Fibroblast of the conjunctiva (primary cell): ENCODE data around the gene SGMS2.
"Not testable (repeated sequence)": the region's sequence is repeated elsewhere in the genome, so short reads cannot be mapped to it uniquely, and the experiment has no call there.

Experiments
- DNase-seq: peaks from one replicate; pipeline ENCODE4 v3.0.0-alpha.2; 2010; ENCODE audit warnings: low read depth

The SGMS2 gene

GRCh38 chr4:107908377-107908776 lies 83.6 kb downstream of the SGMS2 start:
- no peak for DNase-seq

GRCh38 chr4:107913283-107913899 lies 88.7 kb downstream of the SGMS2 start:
- peak; percentile 63 for DNase-seq

- DNase-seq, result no peak
Observed at GRCh38 chr4:107915220-107915619, 90.5 kb downstream of the SGMS2 start.

GRCh38 chr4:107916623-107917022 lies 91.9 kb downstream of the SGMS2 start:
- no peak for DNase-seq

- no peak for DNase-seq
Observed at GRCh38 chr4:107917500-107917899, 92.8 kb downstream of the SGMS2 start.

GRCh38 chr4:107922486-107923473 lies 98.0 kb downstream of the SGMS2 start:
- no peak for DNase-seq

- not testable (repeated sequence) for DNase-seq
Observed at GRCh38 chr4:107925713-107926112, 101.0 kb downstream of the SGMS2 start.

GRCh38 chr4:107926875-107927274 lies 102.1 kb downstream of the SGMS2 start:
- not testable (repeated sequence) for DNase-seq

- DNase-seq, result peak; percentile 44
Observed at GRCh38 chr4:107930821-107931774, 106.4 kb downstream of the SGMS2 start, which contains the start of gene CYP2U1. Gene CYP2U1 (plus strand): TSS chr4:107931549. CDS start chr4:107931644, 95 bp downstream.

GRCh38 chr4:107931775-107932321 lies 107.1 kb downstream of the SGMS2 start:
- no peak for DNase-seq

GRCh38 chr4:107935246-107935645 lies 110.5 kb downstream of the SGMS2 start:
- no peak for DNase-seq

GRCh38 chr4:107937040-107937439 lies 112.3 kb downstream of the SGMS2 start:
- no peak for DNase-seq

- no peak for DNase-seq
Observed at GRCh38 chr4:107939307-107939706, 114.6 kb downstream of the SGMS2 start.

- no peak for DNase-seq
Observed at GRCh38 chr4:107945809-107946208, 121.1 kb downstream of the SGMS2 start.

- DNase-seq, result no peak
Observed at GRCh38 chr4:107950746-107951540, 126.2 kb downstream of the SGMS2 start.

- peak; percentile 23 for DNase-seq
Observed at GRCh38 chr4:107951551-107951950, 126.8 kb downstream of the SGMS2 start.

- DNase-seq, result no peak
Observed at GRCh38 chr4:107956011-107956410, 131.3 kb downstream of the SGMS2 start.
